H1 (cell line): ENCODE measurements around the gene SOBP. TPM values are rescaled to one million over a fixed set of nuclear protein-coding genes. Genes with fewer than 3 reads are reported as not detected.

Experiments
- CTCF ChIA-PET: fragments of 300-600 bp; sonication (Branson Sonifier 250); formaldehyde crosslinking; loops from one replicate; lab custom pipeline; 2021; ENCODE audit not compliant: partially characterized antibody; lab: Charles Lee
- POLR2A ChIA-PET: fragments of 300-600 bp; sonication (Branson Sonifier 250); formaldehyde crosslinking; loops from one replicate; lab custom pipeline; 2021; ENCODE audit warnings: inconsistent platforms; ENCODE audit not compliant: partially characterized antibody; lab: Charles Lee
- DNase-seq, 2 experiments: peaks; one replicate each; pipeline versions ENCODE4 v3.0.0 to v3.0.0-alpha.2; 2010 to 2022; ENCODE audit warnings: low spot score in 2 of 2, low read depth in 1 of 2, mixed read lengths in 1 of 2
- FAIRE-seq: peaks from 2 replicates; lab custom pipeline; 2011; peaks lifted over from hg19 to GRCh38; lab: Jason Lieb, UNC
- H2AFZ ChIP-seq: 2 replicates; pipeline ENCODE4 v1.8.1; 2012; ENCODE audit warnings: low read length, inconsistent platforms
- H2AK5ac ChIP-seq: 2 replicates; pipeline ENCODE4 v1.6.1; 2013; ENCODE audit warnings: low read depth, low read length
- H2BK120ac ChIP-seq: replicated peaks from 2 replicates; pipeline ENCODE3; 2013; ENCODE audit warnings: low read depth, low read length, inconsistent platforms
- H2BK12ac ChIP-seq: 2 replicates; pipeline ENCODE4 v1.6.1; 2013; ENCODE audit warnings: low read depth, low read length
- H2BK15ac ChIP-seq: 2 replicates; pipeline ENCODE4 v1.6.1; 2013; ENCODE audit warnings: low read length
- H2BK20ac ChIP-seq: 2 replicates; pipeline ENCODE4 v1.6.1; 2013; ENCODE audit warnings: low read length
- H2BK5ac ChIP-seq: 2 replicates; pipeline ENCODE4 v1.6.1; 2013; ENCODE audit warnings: low read depth, low read length
- H3K14ac ChIP-seq: 2 replicates; pipeline ENCODE4 v1.6.1; 2013; ENCODE audit warnings: inconsistent platforms; ENCODE audit not compliant: insufficient read length
- H3K18ac ChIP-seq: 2 replicates; pipeline ENCODE4 v1.6.1; 2013; ENCODE audit warnings: low read length; ENCODE audit errors: extremely low read depth
- H3K23ac ChIP-seq: 2 replicates; pipeline ENCODE4 v1.6.1; 2013; ENCODE audit warnings: inconsistent platforms; ENCODE audit not compliant: insufficient read length
- H3K23me2 ChIP-seq: 2 replicates; pipeline ENCODE4 v1.6.1; 2013; ENCODE audit warnings: low read depth, low read length
- H3K27ac ChIP-seq: 2 replicates; pipeline ENCODE4 v1.6.1; 2011; ENCODE audit warnings: low read depth, low read length, inconsistent platforms
- H3K27me3 ChIP-seq, 4 experiments: replicated peaks in 1 of 4; 1 replicate in 1 of 4; 2 replicates in 3 of 4; pipeline versions ENCODE4 v1.6.1 to v1.8.1; 2011 to 2013; ENCODE audit warnings: low read length in 3 of 4, mild to moderate bottlenecking in 3 of 4, inconsistent platforms in 2 of 4, mixed read lengths in 2 of 4, moderate library complexity in 1 of 4; ENCODE audit not compliant: control insufficient read depth in 3 of 4, insufficient read depth in 3 of 4; ENCODE audit errors: extremely low read depth in 1 of 4
- H3K36me3 ChIP-seq, 4 experiments: 2 replicates each; pipeline versions ENCODE4 v1.6.1 to v1.8.1; 2011 to 2013; ENCODE audit warnings: mild to moderate bottlenecking in 4 of 4, low read length in 3 of 4, moderate library complexity in 2 of 4, control low read depth in 1 of 4, inconsistent platforms in 1 of 4; ENCODE audit not compliant: insufficient read depth in 4 of 4, control insufficient read depth in 2 of 4
- H3K4ac ChIP-seq: replicated peaks from 2 replicates; pipeline ENCODE3; 2013; ENCODE audit warnings: low read length, low read depth, mixed read lengths, inconsistent platforms; ENCODE audit not compliant: insufficient read length
- H3K4me1 ChIP-seq, 4 experiments: replicated peaks in 1 of 4; 1 replicate in 1 of 4; 2 replicates in 3 of 4; pipeline versions ENCODE4 v1.6.1 to v1.8.1; 2011 to 2013; ENCODE audit warnings: low read length in 3 of 4, inconsistent platforms in 2 of 4, mixed read lengths in 1 of 4; ENCODE audit not compliant: insufficient read depth in 4 of 4, control insufficient read depth in 3 of 4
- H3K4me2 ChIP-seq, 2 experiments: 2 replicates each; pipeline versions ENCODE4 v1.6.1 to v1.8.1; 2011 to 2013; ENCODE audit warnings: low read depth in 2 of 2, low read length in 2 of 2, control low read depth in 1 of 2, inconsistent platforms in 1 of 2, mild to moderate bottlenecking in 1 of 2; ENCODE audit not compliant: insufficient read depth in 1 of 2
- H3K4me3 ChIP-seq, 4 experiments: fragments of 200-600, 300-600 bp in 1 of 4; sonication (generic), shearing (Covaris generic), sonication (Bioruptor Twin) in 1 of 4; 2 replicates each; pipeline versions ENCODE4 v1.5.1 to v1.8.1; 2011 to 2016; ENCODE audit warnings: low read length in 4 of 4, low read depth in 3 of 4, control low read depth in 2 of 4, inconsistent platforms in 2 of 4, mild to moderate bottlenecking in 2 of 4, mixed read lengths in 1 of 4, moderate library complexity in 1 of 4; ENCODE audit not compliant: insufficient read depth in 2 of 4; ENCODE audit errors: extremely low read depth in 1 of 4
- H3K56ac ChIP-seq: replicated peaks from 2 replicates; pipeline ENCODE3; 2013; ENCODE audit warnings: low read depth, mild to moderate bottlenecking, mixed read lengths, low read length, inconsistent platforms; ENCODE audit not compliant: insufficient read length
- H3K79me1 ChIP-seq: 2 replicates; pipeline ENCODE4 v1.6.1; 2013; ENCODE audit warnings: low read depth, low read length, control low read depth
- H3K79me2 ChIP-seq, 2 experiments: 2 replicates each; pipeline versions ENCODE4 v1.6.1 to v1.8.1; 2012 to 2013; ENCODE audit warnings: low read length in 2 of 2, mild to moderate bottlenecking in 2 of 2, inconsistent platforms in 1 of 2; ENCODE audit not compliant: insufficient read depth in 2 of 2, control insufficient read depth in 1 of 2
- H3K9ac ChIP-seq, 4 experiments: replicated peaks in 1 of 4; 1 replicate in 1 of 4; 2 replicates in 3 of 4; pipeline versions ENCODE4 v1.6.1 to v1.8.1; 2011 to 2013; ENCODE audit warnings: low read depth in 3 of 4, low read length in 3 of 4, control low read depth in 2 of 4, mild to moderate bottlenecking in 2 of 4, moderate library complexity in 2 of 4, inconsistent platforms in 1 of 4; ENCODE audit errors: extremely low read depth in 1 of 4
- H3K9me3 ChIP-seq, 2 experiments: 2 replicates each; pipeline versions ENCODE4 v1.6.1 to v1.8.1; 2012 to 2013; ENCODE audit warnings: mild to moderate bottlenecking in 2 of 2, moderate library complexity in 2 of 2, control low read depth in 1 of 2, inconsistent platforms in 1 of 2, low read depth in 1 of 2, low read length in 1 of 2, mixed read lengths in 1 of 2; ENCODE audit not compliant: insufficient read depth in 2 of 2
- H4K20me1 ChIP-seq, 2 experiments: replicated peaks in 1 of 2; 2 replicates each; pipeline versions ENCODE3 to v1.8.1; 2011 to 2013; ENCODE audit warnings: inconsistent platforms in 2 of 2, low read length in 2 of 2, mild to moderate bottlenecking in 1 of 2; ENCODE audit not compliant: insufficient read depth in 2 of 2, control insufficient read depth in 1 of 2
- H4K5ac ChIP-seq: 2 replicates; pipeline ENCODE4 v1.6.1; 2013; ENCODE audit warnings: low read length, low read depth, mixed read lengths, inconsistent platforms; ENCODE audit not compliant: insufficient read length
- H4K8ac ChIP-seq: 2 replicates; pipeline ENCODE4 v1.8.0; 2013; ENCODE audit warnings: mild to moderate bottlenecking, moderate library complexity, low read length, inconsistent platforms; ENCODE audit not compliant: insufficient read depth; ENCODE audit errors: extremely low read depth
- H4K91ac ChIP-seq: replicated peaks from 2 replicates; pipeline ENCODE3; 2013; ENCODE audit warnings: low read length, mixed read lengths, inconsistent platforms; ENCODE audit not compliant: insufficient read length
- BRCA1 ChIP-seq: IDR thresholded peaks from 2 replicates; pipeline ENCODE4 v1.6.1; 2012; ENCODE audit warnings: low read depth, low read length, improper control_type of control experiment
- JUND ChIP-seq: IDR thresholded peaks from 2 replicates; pipeline ENCODE4 v1.6.1; 2011; ENCODE audit warnings: mild to moderate bottlenecking, improper control_type of control experiment, low read length
- KDM4A ChIP-seq: IDR thresholded peaks from one replicate; pipeline ENCODE4 v1.7.1; 2012; ENCODE audit warnings: low read depth, mild to moderate bottlenecking, moderate library complexity, low read length, inconsistent platforms; ENCODE audit not compliant: severe bottlenecking
- SP2 ChIP-seq: IDR thresholded peaks from 2 replicates; pipeline ENCODE4 v1.6.1; 2012; ENCODE audit warnings: mild to moderate bottlenecking, low read length, inconsistent platforms
- SP4 ChIP-seq: IDR thresholded peaks from 2 replicates; pipeline ENCODE4 v1.6.1; 2012; ENCODE audit warnings: low read length, inconsistent platforms
- WGBS, 2 experiments: shearing (Covaris generic) in 1 of 2; methylation state at CpG; one replicate each; pipeline versions ENCODE4 v1.1.6 to v1.1.7; 2013 to 2015; ENCODE audit warnings: low lambda C conversion rate in 2 of 2, mixed read lengths in 2 of 2, inconsistent platforms in 1 of 2, low coverage in 1 of 2, missing lambda C conversion rate in 1 of 2; ENCODE audit not compliant: insufficient replicate concordance in 2 of 2, insufficient coverage in 1 of 2, insufficient read length in 1 of 2; ENCODE audit errors: extremely low coverage in 1 of 2, missing lambda C conversion rate in 1 of 2; 5-methylcytosine and 5-hydroxymethylcytosine counted together
- polyA plus RNA-seq, 7 experiments: library from polyadenylated mRNA; depleted of rRNA in 3 of 7; stranded (reverse) in 5 of 7; unstranded in 2 of 7; fragments of >200 nt in 5 of 7; fragments of 200-250 nt in 2 of 7; gene quantifications; 1 replicate in 5 of 7; 2 replicates in 1 of 7; 4 replicates in 1 of 7; pipeline versions ENCODE4 v1.2.1 to v1.2.3, GENCODE V29; 2011 to 2013; ENCODE audit warnings: missing spikeins in 2 of 7, mixed read lengths in 2 of 7
- total RNA-seq: library from RNA; stranded (reverse); fragmentation: NEBNext Ultra II Directional; extraction: Animal tissue kit (Norgen Biotek cat#: 25700); gene quantifications from 2 replicates; pipeline ENCODE4 v1.2.1, GENCODE V29; 2021
- TF ChIP-seq, protein P1 (sequence below): IDR thresholded peaks from 2 replicates; pipeline ENCODE4 v1.6.1; 2012; ENCODE audit warnings: inconsistent platforms
- TF ChIP-seq, protein P2 (sequence below): IDR thresholded peaks from 2 replicates; pipeline ENCODE4 v1.6.1; 2012; ENCODE audit warnings: inconsistent platforms

SOBP gene
- total and polyA plus RNA-seq, 2 of the 8 experiments (the other 6 are each of a cell fraction or from before 2014, with no cell fraction given) = 0.45 to 6.2 TPM

DNA sequence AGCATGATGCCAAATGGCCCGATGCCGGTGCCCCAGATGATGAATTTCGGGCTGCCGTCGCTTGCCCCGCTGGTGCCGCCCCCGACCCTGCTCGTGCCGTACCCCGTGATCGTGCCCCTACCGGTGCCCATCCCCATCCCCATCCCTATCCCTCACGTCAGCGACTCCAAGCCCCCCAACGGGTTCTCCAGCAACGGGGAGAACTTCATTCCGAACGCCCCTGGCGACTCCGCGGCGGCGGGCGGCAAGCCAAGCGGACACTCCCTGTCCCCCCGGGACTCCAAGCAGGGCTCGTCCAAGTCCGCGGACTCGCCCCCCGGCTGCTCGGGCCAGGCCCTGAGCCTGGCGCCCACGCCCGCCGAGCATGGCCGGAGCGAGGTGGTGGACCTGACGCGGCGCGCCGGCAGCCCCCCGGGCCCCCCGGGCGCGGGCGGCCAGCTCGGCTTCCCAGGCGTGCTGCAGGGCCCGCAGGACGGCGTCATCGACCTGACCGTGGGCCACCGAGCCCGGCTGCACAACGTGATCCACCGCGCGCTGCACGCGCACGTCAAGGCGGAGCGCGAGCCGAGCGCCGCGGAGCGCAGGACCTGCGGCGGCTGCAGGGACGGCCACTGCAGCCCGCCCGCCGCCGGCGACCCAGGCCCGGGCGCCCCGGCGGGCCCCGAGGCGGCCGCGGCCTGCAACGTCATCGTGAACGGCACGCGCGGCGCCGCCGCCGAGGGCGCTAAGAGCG, 144.6 kb downstream of the SOBP start:
- FAIRE-seq (no peak), DNase-seq (no peak)
- no peak overlapping the region for H3K4ac ChIP-seq
- H3K56ac ChIP-seq = no peak overlapping the region
- no peaks in the 10 kb centered on the region for H3K79me1 ChIP-seq
- ChIA-PET CTCF (interaction anchor here (0.5 to 3.8 kb wide), 5 partner anchors 7 to 146 kb away, joined by 3 to 22 read pairs (median 10); no protein-coding TSS in a partner anchor), POLR2A (no interaction called here)
- H3K27me3 ChIP-seq = peaks cover 1 to 20% (median 9%) of the 10 kb centered on the region in 4 experiments; a peak in 6 of 7 replicates
- H3K4me2 ChIP-seq = peak overlapping the region; percentile 25 to 73
- H4K8ac ChIP-seq = peak overlapping the region; percentile 51; the same call in 1 of the 2 replicates
- peak overlapping the region; percentile 16 to 57 (median 22); a peak in 7 of 8 replicates for H3K4me3 ChIP-seq
- H2AFZ ChIP-seq = 0 out of 2 replicates have a peak overlapping the region, but pooled peaks have one; percentile 50
- WGBS, 2 experiments = 53% methylated on average over 68 of the region's 101 CpGs; no CpG with 5 or more reads in 1 of the 2 experiments
- no peak overlapping the region for H2BK12ac ChIP-seq
- no peak overlapping the region for H2AK5ac ChIP-seq
- no peak overlapping the region for H4K91ac ChIP-seq
- H3K18ac ChIP-seq = no peak overlapping the region
- no peak overlapping the region for H3K9ac ChIP-seq
- no peaks in the 10 kb centered on the region for H3K9me3 ChIP-seq
- no peak overlapping the region for H4K5ac ChIP-seq
- no peaks in the 10 kb centered on the region for H3K23me2 ChIP-seq
- no peaks in the 10 kb centered on the region for H4K20me1 ChIP-seq
- no peak overlapping the region for H2BK5ac ChIP-seq
- no peak overlapping the region for H3K27ac ChIP-seq
- no peaks in the 10 kb centered on the region; a peak in 1 of 8 replicates for H3K36me3 ChIP-seq
- TF ChIP-seq KDM4A (peak; percentile 48), SP4 (no peak), SP2 (no peak), BRCA1 (no peak), JUND (no peak)
- TF ChIP-seq, protein P1, sequence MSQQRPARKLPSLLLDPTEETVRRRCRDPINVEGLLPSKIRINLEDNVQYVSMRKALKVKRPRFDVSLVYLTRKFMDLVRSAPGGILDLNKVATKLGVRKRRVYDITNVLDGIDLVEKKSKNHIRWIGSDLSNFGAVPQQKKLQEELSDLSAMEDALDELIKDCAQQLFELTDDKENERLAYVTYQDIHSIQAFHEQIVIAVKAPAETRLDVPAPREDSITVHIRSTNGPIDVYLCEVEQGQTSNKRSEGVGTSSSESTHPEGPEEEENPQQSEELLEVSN = peak; percentile 69
- TF ChIP-seq, protein P2, sequence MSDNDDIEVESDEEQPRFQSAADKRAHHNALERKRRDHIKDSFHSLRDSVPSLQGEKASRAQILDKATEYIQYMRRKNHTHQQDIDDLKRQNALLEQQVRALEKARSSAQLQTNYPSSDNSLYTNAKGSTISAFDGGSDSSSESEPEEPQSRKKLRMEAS = peak; percentile 76
- peaks cover 0 to 2% (median 1%) of the 10 kb centered on the region in 4 experiments; a peak in 2 of 7 replicates for H3K4me1 ChIP-seq
- no peak overlapping the region for H2BK15ac ChIP-seq
- no peaks in the 10 kb centered on the region for H3K79me2 ChIP-seq
- H2BK20ac ChIP-seq = no peak overlapping the region
- no peak overlapping the region for H3K14ac ChIP-seq
- no peak overlapping the region for H2BK120ac ChIP-seq
- no peak overlapping the region for H3K23ac ChIP-seq
